ENCODE measurements around the gene CYP19A1.
"Not testable (repeated sequence)": the region's sequence is repeated elsewhere in the genome, so short reads cannot be mapped to it uniquely, and the experiment has no call there.

Gene CYP19A1

GRCh38 chr15:51288143-51289065 lies 50.0 kb downstream of the CYP19A1 start:
- DNase-seq, result no peak

- DNase-seq, result no peak
Measured at GRCh38 chr15:51286816-51287215, 51.6 kb downstream of the CYP19A1 start.

- DNase-seq, result no peak
Measured at GRCh38 chr15:51285399-51285798, 53.0 kb downstream of the CYP19A1 start.

GRCh38 chr15:51284871-51285270 lies 53.5 kb downstream of the CYP19A1 start:
- no peak for DNase-seq

- no peak for DNase-seq
Measured at GRCh38 chr15:51283026-51283425, 55.4 kb downstream of the CYP19A1 start.

GRCh38 chr15:51282241-51282640 lies 56.2 kb downstream of the CYP19A1 start:
- DNase-seq, result not testable (repeated sequence)

GRCh38 chr15:51281368-51281967 lies 56.9 kb downstream of the CYP19A1 start:
- no peak for DNase-seq

- DNase-seq, result no peak
Measured at GRCh38 chr15:51280838-51281237, 57.6 kb downstream of the CYP19A1 start.

GRCh38 chr15:51279391-51279790 lies 59.0 kb downstream of the CYP19A1 start:
- no peak for DNase-seq

GRCh38 chr15:51277101-51277500 lies 61.3 kb downstream of the CYP19A1 start:
- DNase-seq, result no peak

GRCh38 chr15:51274956-51275355 lies 63.4 kb downstream of the CYP19A1 start:
- DNase-seq, result no peak

- DNase-seq, result no peak
Measured at GRCh38 chr15:51270706-51271105, 67.7 kb downstream of the CYP19A1 start.

GRCh38 chr15:51269496-51269895 lies 68.9 kb downstream of the CYP19A1 start:
- no peak for DNase-seq

GRCh38 chr15:51267703-51268083 lies 70.7 kb downstream of the CYP19A1 start:
- no peak for DNase-seq

GRCh38 chr15:51267051-51267702 lies 71.2 kb downstream of the CYP19A1 start:
- DNase-seq, result no peak

- DNase-seq, result no peak
Measured at GRCh38 chr15:51266656-51267050, 71.7 kb downstream of the CYP19A1 start.

GRCh38 chr15:51265037-51265555 lies 73.3 kb downstream of the CYP19A1 start:
- DNase-seq, result no peak

- no peak for DNase-seq
Measured at GRCh38 chr15:51263726-51264125, 74.7 kb downstream of the CYP19A1 start.

GRCh38 chr15:51263116-51263515 lies 75.3 kb downstream of the CYP19A1 start:
- DNase-seq, result no peak

GRCh38 chr15:51262463-51262862 lies 75.9 kb downstream of the CYP19A1 start:
- DNase-seq, result no peak

- not testable (repeated sequence) for DNase-seq
Measured at GRCh38 chr15:51261113-51261512, 77.3 kb downstream of the CYP19A1 start.

- DNase-seq, result no peak
Measured at GRCh38 chr15:51260202-51260601, 78.2 kb downstream of the CYP19A1 start.

GRCh38 chr15:51255533-51255932 lies 82.9 kb downstream of the CYP19A1 start:
- DNase-seq, result no peak

GRCh38 chr15:51253366-51253765 lies 85.0 kb downstream of the CYP19A1 start:
- DNase-seq, result no peak

Measured in CD4-positive, alpha-beta T cell treated with Interleukin-6 for 4 hours (primary cell).